Erythroblast (primary cell): Measurements from ENCODE around the gene EFHC2.
"Not testable (repeated sequence)": the region's sequence is repeated elsewhere in the genome, so short reads cannot be mapped to it uniquely, and the experiment has no call there.

ENCODE experiments used
- DNase-seq, 2 experiments: peaks; one replicate each; lab custom pipeline; 2025; lab: John Stamatoyannopoulos, UW
- GATA1 ChIP-seq: IDR thresholded peaks from 2 replicates; pipeline ENCODE4 v1.6.1; 2011; ENCODE audit warnings: low read depth, mild to moderate bottlenecking, control low read depth, low read length, moderate library complexity
- POLR2A ChIP-seq: IDR thresholded peaks from 2 replicates; pipeline ENCODE4 v1.6.1; 2011; ENCODE audit warnings: mild to moderate bottlenecking, low read length

The EFHC2 gene

DNA sequence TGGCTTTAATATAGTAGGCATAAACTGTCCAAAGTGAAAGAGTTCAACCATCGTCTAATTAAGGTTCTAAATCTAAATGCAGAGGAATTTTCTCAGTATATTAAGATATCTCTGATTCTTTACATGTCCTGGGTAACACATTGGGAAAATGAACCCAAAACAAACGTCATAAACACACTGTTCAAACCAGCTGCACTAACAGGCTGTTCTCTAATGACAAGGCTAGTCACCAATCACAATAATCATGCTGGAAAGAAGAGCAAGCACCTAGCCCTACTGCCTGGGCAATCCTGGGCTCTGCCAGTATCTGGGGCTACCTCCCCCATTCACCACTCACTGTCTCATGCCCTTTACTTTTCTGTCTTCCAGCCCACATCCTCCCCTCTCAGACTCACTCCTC is 107.9 kb downstream of the EFHC2 start:
- no peak for TF ChIP-seq GATA1
- no peak for TF ChIP-seq POLR2A
- DNase-seq: no peak

DNA sequence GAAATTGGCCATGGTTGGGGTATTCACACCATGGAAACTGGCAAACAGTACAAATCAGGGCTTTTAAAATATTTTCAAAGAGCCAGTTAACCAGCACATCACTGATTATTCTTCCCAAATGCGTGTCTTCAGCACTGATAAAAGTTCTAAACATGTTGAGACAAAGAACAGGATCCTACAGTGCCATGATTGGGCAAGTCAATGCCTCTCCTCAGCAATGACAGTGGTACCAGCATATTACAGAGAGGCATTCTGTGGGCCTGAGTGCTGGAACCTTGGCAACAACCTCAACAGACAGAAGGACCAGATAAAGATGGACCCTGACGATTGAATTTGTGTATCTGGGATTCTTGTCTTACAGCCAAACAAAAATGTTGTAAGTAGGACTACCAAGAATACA is 108.9 kb downstream of the EFHC2 start:
- DNase-seq: no peak
- TF ChIP-seq GATA1 (no peak), POLR2A (no peak)

DNA sequence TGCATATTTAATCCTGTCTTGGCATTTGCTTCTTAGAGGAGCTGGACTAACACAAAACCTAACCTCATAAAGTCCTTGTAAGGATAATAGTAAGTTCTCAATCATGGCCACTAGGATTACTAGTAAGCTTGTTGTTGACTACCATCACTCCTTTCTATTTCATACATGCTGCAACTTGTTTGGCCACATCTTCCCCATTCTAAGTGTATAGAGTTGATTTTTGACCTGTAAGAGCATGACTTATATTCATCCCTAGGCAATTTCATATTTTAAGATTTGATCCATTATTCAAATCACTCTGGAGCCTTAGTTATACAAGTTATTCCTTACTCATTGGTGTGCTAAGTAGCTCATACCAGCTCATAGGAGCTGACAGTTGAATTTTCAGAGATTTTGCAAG is 109.4 kb downstream of the EFHC2 start:
- DNase-seq: no peak
- no peak for TF ChIP-seq POLR2A
- TF ChIP-seq GATA1: no peak

- DNase-seq: no peak
- TF ChIP-seq POLR2A (no peak), GATA1 (no peak)
Measured at GRCh38 chrX:44232081-44232480, 111.4 kb downstream of the EFHC2 start.

- no peak for DNase-seq
- TF ChIP-seq POLR2A (no peak), GATA1 (no peak)
Measured at GRCh38 chrX:44228621-44229020, 114.9 kb downstream of the EFHC2 start.

GRCh38 chrX:44227991-44228390 is 115.5 kb downstream of the EFHC2 start:
- DNase-seq: no peak
- no peak for TF ChIP-seq POLR2A
- TF ChIP-seq GATA1: no peak

- TF ChIP-seq POLR2A (no peak), GATA1 (no peak)
- no peak for DNase-seq
Measured at GRCh38 chrX:44225667-44226066, 117.8 kb downstream of the EFHC2 start.

DNA sequence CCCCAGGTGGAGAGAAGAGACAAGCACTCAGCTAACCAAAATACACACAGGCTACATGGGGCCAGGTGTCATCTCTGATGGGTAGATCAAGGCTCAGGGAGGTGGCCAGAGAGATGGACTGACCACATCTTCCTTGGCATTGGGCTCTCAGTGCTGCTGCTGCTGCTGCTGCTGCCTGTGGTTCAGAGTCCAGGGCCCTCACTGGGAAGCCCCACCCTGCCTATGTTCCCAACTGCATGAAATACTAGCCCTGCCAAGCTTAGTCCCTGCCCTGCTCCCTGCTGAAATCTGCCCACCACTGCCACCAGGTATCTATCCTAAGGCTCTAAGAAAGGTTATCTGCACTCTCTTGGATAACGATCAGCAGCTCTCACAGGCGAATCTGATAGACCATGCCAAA is 118.7 kb downstream of the EFHC2 start:
- no peak for DNase-seq
- TF ChIP-seq GATA1: no peak
- TF ChIP-seq POLR2A: no peak

DNA sequence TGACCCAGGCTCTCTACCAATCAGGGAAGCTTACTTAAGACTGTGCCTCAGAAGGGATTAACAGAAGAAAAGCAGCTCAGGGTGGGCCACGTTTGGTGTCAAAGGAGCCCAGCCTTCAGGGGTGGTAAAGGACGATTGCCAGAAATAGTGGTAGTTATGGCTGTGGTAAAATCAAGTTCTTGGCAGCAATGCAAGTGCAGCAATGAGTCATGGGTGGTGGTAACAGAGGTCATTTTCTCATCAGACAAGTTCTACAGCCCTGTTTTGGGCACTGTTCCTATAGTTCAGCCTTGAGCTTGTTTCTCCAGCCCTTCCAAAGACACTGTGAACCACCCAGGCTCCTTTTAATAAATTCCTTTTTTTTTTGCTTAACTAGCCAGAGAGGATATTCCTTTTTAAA is 120.3 kb downstream of the EFHC2 start:
- TF ChIP-seq POLR2A: no peak
- TF ChIP-seq GATA1: no peak
- DNase-seq: no peak

GRCh38 chrX:44218465-44218864 is 125.0 kb downstream of the EFHC2 start:
- TF ChIP-seq GATA1 (no peak), POLR2A (no peak)
- DNase-seq: no peak

GRCh38 chrX:44216171-44216570 is 127.3 kb downstream of the EFHC2 start:
- TF ChIP-seq GATA1 (no peak), POLR2A (no peak)
- DNase-seq: no peak

GRCh38 chrX:44203791-44204190 is 139.7 kb downstream of the EFHC2 start:
- no peak for DNase-seq
- TF ChIP-seq GATA1 (no peak), POLR2A (no peak)

DNA sequence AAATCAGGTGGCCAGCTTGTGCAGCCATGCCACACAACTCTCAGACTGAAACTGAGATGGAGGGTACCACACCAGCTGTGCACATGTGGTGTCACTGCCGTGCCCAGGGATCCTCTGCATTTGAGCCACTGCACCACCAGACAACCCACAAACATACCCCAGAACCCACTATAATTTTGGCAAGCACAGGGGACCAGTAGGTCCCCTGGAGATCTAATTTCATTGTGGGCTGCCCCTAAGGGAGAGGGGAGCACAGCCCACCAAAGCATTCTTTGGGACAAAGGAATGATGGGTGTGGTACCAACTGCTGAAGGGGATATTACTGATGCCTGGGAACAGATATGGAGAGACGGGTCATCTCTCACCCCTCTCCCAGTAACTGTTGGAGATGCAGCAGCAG is 140.9 kb downstream of the EFHC2 start:
- no peak for DNase-seq
- TF ChIP-seq POLR2A: no peak
- no peak for TF ChIP-seq GATA1

DNA sequence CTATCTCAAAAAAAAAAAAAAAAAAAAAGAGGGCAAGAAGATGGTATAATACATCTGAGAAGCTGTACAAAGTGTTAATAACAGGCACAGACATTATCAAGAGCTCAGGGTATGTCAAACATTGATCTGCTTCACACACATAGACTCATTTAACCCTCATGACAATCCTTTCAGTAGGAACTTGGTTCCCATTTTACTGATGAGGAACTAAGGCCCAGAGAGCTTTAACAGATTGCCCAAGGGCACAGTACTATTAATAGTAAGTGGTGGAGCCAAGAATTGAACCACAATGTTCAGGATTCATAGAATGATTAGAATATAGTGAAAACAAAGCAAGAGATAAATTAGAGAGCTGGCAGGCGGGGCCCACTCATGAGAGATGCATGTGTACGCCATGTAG is 154.4 kb downstream of the EFHC2 start:
- DNase-seq: no peak
- TF ChIP-seq GATA1 (no peak), POLR2A (no peak)

DNA sequence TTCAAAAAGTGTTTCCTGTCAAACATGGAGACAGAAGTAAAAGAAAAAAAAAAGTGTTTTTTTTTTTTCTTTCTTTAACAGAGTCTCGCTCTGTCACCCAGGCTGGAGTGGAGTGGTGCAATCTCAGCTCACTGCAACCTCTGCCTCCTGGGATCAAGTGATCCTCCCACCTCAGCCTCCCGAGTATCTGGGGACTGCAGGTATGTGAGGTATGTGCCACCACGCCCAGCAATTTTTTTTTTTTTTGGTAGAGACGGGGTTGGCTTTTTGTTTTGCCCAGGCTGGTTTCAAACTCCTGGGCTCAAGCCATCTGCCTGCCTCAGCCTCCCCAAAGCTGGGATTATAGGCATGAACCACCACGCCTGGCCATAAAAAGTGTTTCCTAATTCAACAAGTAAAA is 155.6 kb downstream of the EFHC2 start:
- DNase-seq: not testable (repeated sequence)

DNA sequence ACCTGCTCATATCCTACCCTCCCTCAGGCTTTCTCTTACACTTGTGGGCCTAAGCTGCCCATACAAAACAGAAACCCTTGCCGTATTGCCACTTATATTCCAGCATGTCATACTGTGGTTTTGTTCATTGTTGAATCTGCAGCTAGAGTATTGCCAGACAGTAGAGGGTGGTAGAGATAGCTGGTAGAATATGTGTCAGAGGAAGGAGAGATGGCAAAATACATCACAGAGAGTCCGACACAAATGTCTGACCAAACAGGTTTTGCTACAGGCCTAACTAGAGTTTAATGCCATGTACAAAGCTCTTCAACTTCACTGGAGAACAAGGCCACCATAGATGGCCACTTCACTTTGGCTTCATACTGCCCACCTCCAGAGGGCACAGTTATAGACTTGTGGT is 160.1 kb downstream of the EFHC2 start:
- no peak for DNase-seq
- TF ChIP-seq GATA1 (no peak), POLR2A (no peak)
